Activated naive CD8-positive, alpha-beta T cell treated with anti-CD3 and anti-CD28 coated beads for 36 hours (primary cell): ENCODE measurements around the gene SURF6. TPM values are rescaled to one million over a fixed set of nuclear protein-coding genes. Genes with fewer than 3 reads are reported as not detected.
"Not testable (repeated sequence)": the region's sequence is repeated elsewhere in the genome, so short reads cannot be mapped to it uniquely, and the experiment has no call there.

Experiments
- DNase-seq: peaks from one replicate; pipeline ENCODE4 v3.0.0; 2021
- H3K27ac Mint-ChIP-seq: one replicate; pipeline ENCODE4 v1.8.0; 2022; ENCODE audit warnings: mild to moderate bottlenecking, moderate library complexity, mixed read lengths
- H3K27me3 Mint-ChIP-seq: one replicate; pipeline ENCODE4 v1.8.0; 2022; ENCODE audit warnings: mild to moderate bottlenecking, mixed read lengths
- H3K36me3 Mint-ChIP-seq: one replicate; pipeline ENCODE4 v1.8.0; 2021; ENCODE audit warnings: mild to moderate bottlenecking, mixed read lengths
- H3K4me1 Mint-ChIP-seq: one replicate; pipeline ENCODE4 v1.8.0; 2021; ENCODE audit warnings: mixed read lengths
- H3K4me3 Mint-ChIP-seq: one replicate; pipeline ENCODE4 v1.8.0; 2022; ENCODE audit warnings: mild to moderate bottlenecking, moderate library complexity, mixed read lengths
- H3K9me3 Mint-ChIP-seq: one replicate; pipeline ENCODE4 v1.8.0; 2022; ENCODE audit warnings: mixed read lengths
- total RNA-seq, 2 experiments: library from RNA; stranded (reverse); gene quantifications; one replicate each; pipeline ENCODE4 v1.2.3, GENCODE V29; 2021

The SURF6 gene
- total RNA-seq, 2 experiments from 2014 or later = 31.8 to 33.0 TPM

DNA sequence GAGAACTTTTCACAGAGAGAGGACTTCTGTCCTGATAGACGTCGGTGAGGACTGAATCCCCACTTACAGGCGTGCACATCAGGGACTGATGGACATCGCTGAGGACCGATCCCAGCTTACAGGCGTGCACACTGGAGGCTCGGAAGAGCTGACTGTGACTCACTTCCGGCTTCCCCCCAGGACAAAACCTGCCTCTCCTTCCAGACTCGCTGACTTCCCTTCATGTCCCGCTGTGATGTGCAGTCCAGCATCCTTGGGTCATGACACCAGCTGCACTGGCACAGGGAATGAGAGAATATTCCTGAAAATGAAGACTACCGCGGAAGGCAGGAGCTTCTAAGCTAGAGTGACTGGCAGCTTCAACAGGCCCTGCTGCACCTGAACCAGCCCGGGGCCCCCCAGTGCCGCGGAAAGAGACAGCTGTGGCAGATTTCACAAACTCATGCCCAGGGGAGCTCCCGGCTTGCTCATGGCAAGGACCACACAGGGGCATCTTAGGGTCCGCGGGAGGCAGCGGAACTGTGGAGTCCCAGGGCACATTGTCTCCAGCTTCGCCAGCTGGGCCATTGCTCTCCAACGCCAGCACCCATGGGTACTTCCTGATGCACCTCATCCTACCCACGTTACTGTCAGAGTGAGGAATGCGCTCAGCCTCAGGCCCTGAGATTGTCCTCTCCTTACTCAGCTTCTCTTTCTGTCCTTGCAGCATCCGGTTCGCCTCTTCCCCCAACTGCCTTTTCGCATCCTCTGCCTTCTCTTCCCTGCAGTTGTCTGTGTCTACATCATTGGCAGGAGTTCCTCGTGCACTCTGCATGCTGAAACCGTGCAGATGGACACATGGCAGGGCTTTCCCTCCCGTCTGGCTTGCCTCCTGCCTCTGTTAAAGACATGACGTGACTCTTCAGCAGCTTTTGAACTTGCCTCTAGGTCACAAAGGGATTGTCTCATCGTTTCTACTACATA is 29.5 kb downstream of the SURF6 start:
- Mint-ChIP-seq H3K27ac (no peak overlapping the region), H3K9me3 (no peaks in the 10 kb centered on the region), H3K36me3 (no peaks in the 10 kb centered on the region), H3K4me3 (no peak overlapping the region), H3K4me1 (no peaks in the 10 kb centered on the region), H3K27me3 (peaks cover 24% of the 10 kb centered on the region)
- no peak for DNase-seq

DNA sequence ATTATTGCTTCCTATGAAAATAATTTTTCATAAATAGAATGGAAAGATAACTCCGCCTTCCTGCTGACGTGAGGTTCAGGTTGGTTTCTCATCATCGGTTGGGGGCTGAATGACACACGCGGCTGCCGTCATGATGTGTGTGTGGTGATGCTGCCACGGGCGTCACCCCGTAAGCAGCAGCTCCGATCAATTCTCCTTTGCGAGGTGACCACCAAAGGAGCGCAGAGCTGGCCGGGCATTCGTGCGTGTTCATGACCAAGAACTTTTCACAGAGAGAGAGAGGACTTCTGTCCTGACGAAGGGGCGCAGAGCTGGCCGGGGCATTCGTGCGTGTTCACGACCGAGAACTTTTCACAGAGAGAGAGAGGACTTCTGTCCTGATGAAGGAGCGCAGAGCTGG is 30.3 kb downstream of the SURF6 start:
- Mint-ChIP-seq H3K27me3 (peaks cover 21% of the 10 kb centered on the region), H3K36me3 (no peaks in the 10 kb centered on the region), H3K27ac (no peak overlapping the region), H3K4me1 (no peaks in the 10 kb centered on the region), H3K9me3 (no peaks in the 10 kb centered on the region), H3K4me3 (no peak overlapping the region)
- no peak for DNase-seq

GRCh38 chr9:133304477-133305377 is 31.3 kb downstream of the SURF6 start:
- Mint-ChIP-seq H3K27ac (no peak overlapping the region), H3K27me3 (peaks cover 17% of the 10 kb centered on the region), H3K4me1 (no peaks in the 10 kb centered on the region), H3K36me3 (no peaks in the 10 kb centered on the region), H3K4me3 (no peak overlapping the region), H3K9me3 (no peaks in the 10 kb centered on the region)
- no peak for DNase-seq

- H3K27me3 Mint-ChIP-seq = peaks cover 14% of the 10 kb centered on the region
- DNase-seq = no peak
- H3K9me3 Mint-ChIP-seq = no peaks in the 10 kb centered on the region
- H3K4me3 Mint-ChIP-seq = no peak overlapping the region
- no peak overlapping the region for H3K27ac Mint-ChIP-seq
- no peaks in the 10 kb centered on the region for H3K4me1 Mint-ChIP-seq
- no peaks in the 10 kb centered on the region for H3K36me3 Mint-ChIP-seq
Measured at GRCh38 chr9:133304158-133304470, 31.9 kb downstream of the SURF6 start.

GRCh38 chr9:133303266-133304157 is 32.5 kb downstream of the SURF6 start:
- Mint-ChIP-seq H3K27me3 (peaks cover 16% of the 10 kb centered on the region), H3K9me3 (no peaks in the 10 kb centered on the region), H3K4me3 (no peak overlapping the region), H3K36me3 (no peaks in the 10 kb centered on the region), H3K27ac (no peak overlapping the region), H3K4me1 (no peaks in the 10 kb centered on the region)
- DNase-seq = no peak

GRCh38 chr9:133301253-133302230 is 34.4 kb downstream of the SURF6 start:
- Mint-ChIP-seq H3K4me1 (no peaks in the 10 kb centered on the region), H3K4me3 (no peak overlapping the region), H3K27me3 (peaks cover 14% of the 10 kb centered on the region), H3K27ac (no peak overlapping the region), H3K36me3 (no peaks in the 10 kb centered on the region), H3K9me3 (no peaks in the 10 kb centered on the region)
- no peak for DNase-seq

DNA sequence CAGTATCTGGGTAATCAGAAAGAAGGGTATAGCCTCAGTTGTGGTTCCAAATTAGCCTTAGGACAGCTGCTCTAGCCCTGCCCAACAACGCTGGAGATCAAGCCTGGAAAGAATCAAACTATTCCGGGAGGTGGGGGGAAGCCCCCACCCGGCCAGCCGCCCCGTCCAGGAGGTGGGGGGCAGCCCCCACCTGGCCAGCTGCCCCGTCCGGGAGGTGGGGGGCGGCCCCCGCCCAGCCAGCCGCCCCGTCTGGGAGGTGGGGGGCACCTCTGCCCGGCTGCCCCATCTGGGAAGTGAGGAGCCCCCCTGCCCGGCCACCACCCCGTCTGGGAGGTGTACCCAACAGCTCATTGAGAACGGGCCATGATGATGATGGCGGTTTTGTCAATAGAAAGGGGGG is 36.0 kb downstream of the SURF6 start:
- not testable (repeated sequence) for H3K9me3 Mint-ChIP-seq, H3K27ac Mint-ChIP-seq, H3K4me1 Mint-ChIP-seq, H3K36me3 Mint-ChIP-seq, H3K4me3 Mint-ChIP-seq, DNase-seq
- H3K27me3 Mint-ChIP-seq = peaks cover 14% of the 10 kb centered on the region

- H3K4me3 Mint-ChIP-seq = no peak overlapping the region
- H3K27ac Mint-ChIP-seq = no peak overlapping the region
- no peak for DNase-seq
- H3K36me3 Mint-ChIP-seq = no peaks in the 10 kb centered on the region
- peaks cover 22% of the 10 kb centered on the region for H3K9me3 Mint-ChIP-seq
- no peaks in the 10 kb centered on the region for H3K4me1 Mint-ChIP-seq
- H3K27me3 Mint-ChIP-seq = peaks cover 32% of the 10 kb centered on the region
Measured at GRCh38 chr9:133294257-133294656, 41.7 kb downstream of the SURF6 start.

- Mint-ChIP-seq H3K4me1 (no peaks in the 10 kb centered on the region), H3K27ac (no peak overlapping the region), H3K27me3 (peaks cover 27% of the 10 kb centered on the region), H3K9me3 (peaks cover 28% of the 10 kb centered on the region), H3K36me3 (no peaks in the 10 kb centered on the region), H3K4me3 (no peak overlapping the region)
- no peak for DNase-seq
Measured at GRCh38 chr9:133290751-133291302, 45.2 kb downstream of the SURF6 start.

DNA sequence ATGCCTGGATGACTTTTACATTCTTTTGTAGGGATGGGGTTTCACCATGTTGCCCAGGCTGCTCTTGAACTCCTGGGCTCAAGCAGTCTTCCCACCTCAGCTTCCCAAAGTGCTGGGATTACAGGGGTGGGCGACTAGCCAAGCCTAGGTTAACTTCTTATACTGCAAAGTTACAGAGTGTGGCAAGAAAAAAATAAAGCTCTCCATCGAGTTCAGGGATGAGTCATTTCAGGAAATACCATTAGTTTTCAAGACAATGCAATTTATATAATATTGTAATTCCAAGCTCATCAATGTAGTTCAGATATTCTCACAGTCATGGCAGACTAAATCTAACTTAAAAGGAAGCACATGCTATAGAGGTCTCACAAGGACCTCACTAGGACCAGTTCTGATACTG is 49.5 kb downstream of the SURF6 start:
- no peaks in the 10 kb centered on the region for H3K36me3 Mint-ChIP-seq
- H3K4me1 Mint-ChIP-seq = no peaks in the 10 kb centered on the region
- no peak for DNase-seq
- H3K4me3 Mint-ChIP-seq = no peak overlapping the region
- peaks cover 6% of the 10 kb centered on the region for H3K27me3 Mint-ChIP-seq
- no peak overlapping the region for H3K27ac Mint-ChIP-seq
- H3K9me3 Mint-ChIP-seq = peaks cover 23% of the 10 kb centered on the region

- no peak for DNase-seq
- Mint-ChIP-seq H3K4me1 (no peaks in the 10 kb centered on the region), H3K27me3 (no peaks in the 10 kb centered on the region), H3K36me3 (no peaks in the 10 kb centered on the region), H3K27ac (no peak overlapping the region), H3K9me3 (peaks cover 13% of the 10 kb centered on the region), H3K4me3 (no peak overlapping the region)
Measured at GRCh38 chr9:133285252-133285775, 50.7 kb downstream of the SURF6 start.

DNA sequence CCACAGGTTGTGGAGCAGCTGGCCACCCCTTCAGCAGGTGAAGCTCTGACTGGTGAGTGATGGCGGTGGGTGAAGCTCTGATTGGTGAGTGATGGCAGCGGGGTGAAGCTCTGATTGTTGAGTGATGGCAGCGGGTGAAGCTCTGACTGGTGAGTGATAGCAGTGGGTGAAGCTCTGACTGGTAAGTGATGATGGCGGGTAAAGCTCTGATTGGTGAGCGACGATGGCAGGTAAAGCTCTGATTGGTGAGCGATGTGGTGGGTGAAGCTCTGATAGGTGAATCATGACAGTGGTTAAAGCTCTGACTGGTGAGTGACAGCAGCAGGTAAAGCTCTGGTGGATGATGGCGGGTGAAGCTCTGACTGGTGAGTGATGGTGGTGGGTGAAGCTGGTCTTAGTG is 51.6 kb downstream of the SURF6 start:
- no peak overlapping the region for H3K27ac Mint-ChIP-seq
- peaks cover 5% of the 10 kb centered on the region for H3K27me3 Mint-ChIP-seq
- H3K9me3 Mint-ChIP-seq = peaks cover 6% of the 10 kb centered on the region
- H3K36me3 Mint-ChIP-seq = no peaks in the 10 kb centered on the region
- H3K4me1 Mint-ChIP-seq = no peaks in the 10 kb centered on the region
- DNase-seq = no peak
- no peak overlapping the region for H3K4me3 Mint-ChIP-seq

- not testable (repeated sequence) for H3K4me3 Mint-ChIP-seq, H3K27me3 Mint-ChIP-seq, DNase-seq, H3K36me3 Mint-ChIP-seq, H3K9me3 Mint-ChIP-seq, H3K27ac Mint-ChIP-seq, H3K4me1 Mint-ChIP-seq
Measured at GRCh38 chr9:133283255-133284032, 52.5 kb downstream of the SURF6 start.
